ENCODE results near the gene NHLH1. TPM values are rescaled to one million over a fixed set of nuclear protein-coding genes. Genes with fewer than 3 reads are reported as not detected.

The NHLH1 gene
- total and polyA plus RNA-seq, 10 of the 15 experiments (the other 5 are each of a cell fraction or from before 2014, with no cell fraction given) = 0.22 to 0.98 (median 0.43) TPM; not detected in 1

DNA sequence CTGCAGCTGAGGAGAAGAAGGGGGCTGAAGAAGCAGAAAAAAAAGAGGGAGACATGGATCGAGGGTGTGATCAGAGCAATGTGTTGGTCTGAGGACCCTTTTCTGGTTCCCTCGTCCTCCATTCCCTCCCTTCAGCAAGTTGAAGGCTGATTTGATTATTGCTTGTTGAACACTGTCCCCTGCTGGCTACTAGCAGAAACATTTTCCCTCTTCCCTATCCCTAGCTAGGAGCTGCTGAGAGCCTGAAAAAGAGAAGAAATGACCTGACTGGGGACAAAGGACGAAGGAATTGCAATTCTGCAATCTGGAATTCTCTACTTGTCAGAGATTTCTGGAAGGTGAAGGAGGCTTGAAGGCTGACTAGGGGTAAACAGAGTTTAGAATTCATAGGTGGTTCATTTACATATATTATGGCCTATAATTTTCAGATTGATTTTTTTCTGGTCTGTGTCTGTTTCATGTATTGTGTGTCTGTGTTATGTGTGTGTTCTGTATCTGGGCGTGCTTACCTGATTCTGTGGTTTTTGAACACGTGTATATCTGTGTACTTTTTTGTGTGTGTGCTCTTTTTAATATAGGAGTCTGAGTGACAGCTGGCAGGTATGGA, 9.8 kb downstream of the NHLH1 start (continued):
- TF ChIP-seq, protein P1, sequence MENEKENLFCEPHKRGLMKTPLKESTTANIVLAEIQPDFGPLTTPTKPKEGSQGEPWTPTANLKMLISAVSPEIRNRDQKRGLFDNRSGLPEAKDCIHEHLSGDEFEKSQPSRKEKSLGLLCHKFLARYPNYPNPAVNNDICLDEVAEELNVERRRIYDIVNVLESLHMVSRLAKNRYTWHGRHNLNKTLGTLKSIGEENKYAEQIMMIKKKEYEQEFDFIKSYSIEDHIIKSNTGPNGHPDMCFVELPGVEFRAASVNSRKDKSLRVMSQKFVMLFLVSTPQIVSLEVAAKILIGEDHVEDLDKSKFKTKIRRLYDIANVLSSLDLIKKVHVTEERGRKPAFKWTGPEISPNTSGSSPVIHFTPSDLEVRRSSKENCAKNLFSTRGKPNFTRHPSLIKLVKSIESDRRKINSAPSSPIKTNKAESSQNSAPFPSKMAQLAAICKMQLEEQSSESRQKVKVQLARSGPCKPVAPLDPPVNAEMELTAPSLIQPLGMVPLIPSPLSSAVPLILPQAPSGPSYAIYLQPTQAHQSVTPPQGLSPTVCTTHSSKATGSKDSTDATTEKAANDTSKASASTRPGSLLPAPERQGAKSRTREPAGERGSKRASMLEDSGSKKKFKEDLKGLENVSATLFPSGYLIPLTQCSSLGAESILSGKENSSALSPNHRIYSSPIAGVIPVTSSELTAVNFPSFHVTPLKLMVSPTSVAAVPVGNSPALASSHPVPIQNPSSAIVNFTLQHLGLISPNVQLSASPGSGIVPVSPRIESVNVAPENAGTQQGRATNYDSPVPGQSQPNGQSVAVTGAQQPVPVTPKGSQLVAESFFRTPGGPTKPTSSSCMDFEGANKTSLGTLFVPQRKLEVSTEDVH (IDR thresholded peaks at IDR 0.05; ENCODE audit: low read depth, partially characterized antibody) = no peak
- TF ChIP-seq CHD4 (IDR thresholded peaks at IDR 0.05) = no peak
- TF ChIP-seq ZNF24 (IDR thresholded peaks at IDR 0.05) = no peak
- peak; percentile 59 for TF ChIP-seq SMARCA5 (IDR thresholded peaks at IDR 0.05)
- no peak for TF ChIP-seq EGR1 (IDR thresholded peaks at IDR 0.05; ENCODE audit: borderline replicate concordance in 1 of 2, low read depth in 2 of 2, low read length in 2 of 2)
- TF ChIP-seq, protein P2, sequence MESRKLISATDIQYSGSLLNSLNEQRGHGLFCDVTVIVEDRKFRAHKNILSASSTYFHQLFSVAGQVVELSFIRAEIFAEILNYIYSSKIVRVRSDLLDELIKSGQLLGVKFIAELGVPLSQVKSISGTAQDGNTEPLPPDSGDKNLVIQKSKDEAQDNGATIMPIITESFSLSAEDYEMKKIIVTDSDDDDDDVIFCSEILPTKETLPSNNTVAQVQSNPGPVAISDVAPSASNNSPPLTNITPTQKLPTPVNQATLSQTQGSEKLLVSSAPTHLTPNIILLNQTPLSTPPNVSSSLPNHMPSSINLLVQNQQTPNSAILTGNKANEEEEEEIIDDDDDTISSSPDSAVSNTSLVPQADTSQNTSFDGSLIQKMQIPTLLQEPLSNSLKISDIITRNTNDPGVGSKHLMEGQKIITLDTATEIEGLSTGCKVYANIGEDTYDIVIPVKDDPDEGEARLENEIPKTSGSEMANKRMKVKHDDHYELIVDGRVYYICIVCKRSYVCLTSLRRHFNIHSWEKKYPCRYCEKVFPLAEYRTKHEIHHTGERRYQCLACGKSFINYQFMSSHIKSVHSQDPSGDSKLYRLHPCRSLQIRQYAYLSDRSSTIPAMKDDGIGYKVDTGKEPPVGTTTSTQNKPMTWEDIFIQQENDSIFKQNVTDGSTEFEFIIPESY (IDR thresholded peaks at IDR 0.05) = no peak
- TF ChIP-seq SRF (IDR thresholded peaks at IDR 0.05; ENCODE audit: low read depth in 2 of 2, low read length in 2 of 2) = no peak
- no peak for TF ChIP-seq RELA (IDR thresholded peaks at IDR 0.05; ENCODE audit: borderline replicate concordance, partially characterized antibody)
- TF ChIP-seq, protein P3, sequence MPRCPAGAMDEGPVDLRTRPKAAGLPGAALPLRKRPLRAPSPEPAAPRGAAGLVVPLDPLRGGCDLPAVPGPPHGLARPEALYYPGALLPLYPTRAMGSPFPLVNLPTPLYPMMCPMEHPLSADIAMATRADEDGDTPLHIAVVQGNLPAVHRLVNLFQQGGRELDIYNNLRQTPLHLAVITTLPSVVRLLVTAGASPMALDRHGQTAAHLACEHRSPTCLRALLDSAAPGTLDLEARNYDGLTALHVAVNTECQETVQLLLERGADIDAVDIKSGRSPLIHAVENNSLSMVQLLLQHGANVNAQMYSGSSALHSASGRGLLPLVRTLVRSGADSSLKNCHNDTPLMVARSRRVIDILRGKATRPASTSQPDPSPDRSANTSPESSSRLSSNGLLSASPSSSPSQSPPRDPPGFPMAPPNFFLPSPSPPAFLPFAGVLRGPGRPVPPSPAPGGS (IDR thresholded peaks at IDR 0.05; ENCODE audit: borderline replicate concordance, insufficient read depth, low read depth, low read length, poor library complexity, severe bottlenecking) = no peak
- no peak for TF ChIP-seq SMAD1 (IDR thresholded peaks at IDR 0.05; ENCODE audit: low read depth, partially characterized antibody)
- no peak for TF ChIP-seq ZZZ3 (IDR thresholded peaks at IDR 0.05; ENCODE audit: control insufficient read depth, insufficient read length, low read depth)
- TF ChIP-seq RFX5 (IDR thresholded peaks at IDR 0.05; ENCODE audit: low read depth, low read length) = no peak
- TF ChIP-seq, protein P4, sequence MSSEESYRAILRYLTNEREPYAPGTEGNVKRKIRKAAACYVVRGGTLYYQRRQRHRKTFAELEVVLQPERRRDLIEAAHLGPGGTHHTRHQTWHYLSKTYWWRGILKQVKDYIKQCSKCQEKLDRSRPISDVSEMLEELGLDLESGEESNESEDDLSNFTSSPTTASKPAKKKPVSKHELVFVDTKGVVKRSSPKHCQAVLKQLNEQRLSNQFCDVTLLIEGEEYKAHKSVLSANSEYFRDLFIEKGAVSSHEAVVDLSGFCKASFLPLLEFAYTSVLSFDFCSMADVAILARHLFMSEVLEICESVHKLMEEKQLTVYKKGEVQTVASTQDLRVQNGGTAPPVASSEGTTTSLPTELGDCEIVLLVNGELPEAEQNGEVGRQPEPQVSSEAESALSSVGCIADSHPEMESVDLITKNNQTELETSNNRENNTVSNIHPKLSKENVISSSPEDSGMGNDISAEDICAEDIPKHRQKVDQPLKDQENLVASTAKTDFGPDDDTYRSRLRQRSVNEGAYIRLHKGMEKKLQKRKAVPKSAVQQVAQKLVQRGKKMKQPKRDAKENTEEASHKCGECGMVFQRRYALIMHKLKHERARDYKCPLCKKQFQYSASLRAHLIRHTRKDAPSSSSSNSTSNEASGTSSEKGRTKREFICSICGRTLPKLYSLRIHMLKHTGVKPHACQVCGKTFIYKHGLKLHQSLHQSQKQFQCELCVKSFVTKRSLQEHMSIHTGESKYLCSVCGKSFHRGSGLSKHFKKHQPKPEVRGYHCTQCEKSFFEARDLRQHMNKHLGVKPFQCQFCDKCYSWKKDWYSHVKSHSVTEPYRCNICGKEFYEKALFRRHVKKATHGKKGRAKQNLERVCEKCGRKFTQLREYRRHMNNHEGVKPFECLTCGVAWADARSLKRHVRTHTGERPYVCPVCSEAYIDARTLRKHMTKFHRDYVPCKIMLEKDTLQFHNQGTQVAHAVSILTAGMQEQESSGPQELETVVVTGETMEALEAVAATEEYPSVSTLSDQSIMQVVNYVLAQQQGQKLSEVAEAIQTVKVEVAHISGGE (CRISPR knock-in tag; IDR thresholded peaks at IDR 0.05) = no peak
- TF ChIP-seq, protein P5, sequence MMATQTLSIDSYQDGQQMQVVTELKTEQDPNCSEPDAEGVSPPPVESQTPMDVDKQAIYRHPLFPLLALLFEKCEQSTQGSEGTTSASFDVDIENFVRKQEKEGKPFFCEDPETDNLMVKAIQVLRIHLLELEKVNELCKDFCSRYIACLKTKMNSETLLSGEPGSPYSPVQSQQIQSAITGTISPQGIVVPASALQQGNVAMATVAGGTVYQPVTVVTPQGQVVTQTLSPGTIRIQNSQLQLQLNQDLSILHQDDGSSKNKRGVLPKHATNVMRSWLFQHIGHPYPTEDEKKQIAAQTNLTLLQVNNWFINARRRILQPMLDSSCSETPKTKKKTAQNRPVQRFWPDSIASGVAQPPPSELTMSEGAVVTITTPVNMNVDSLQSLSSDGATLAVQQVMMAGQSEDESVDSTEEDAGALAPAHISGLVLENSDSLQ (IDR thresholded peaks at IDR 0.05) = peak; percentile 39; the same call in 1 of the 2 replicates
- no peak for TF ChIP-seq TBL1XR1 (IDR thresholded peaks at IDR 0.05; ENCODE audit: low read depth, low read length)
- no peak for TF ChIP-seq RUNX3 (IDR thresholded peaks at IDR 0.05; ENCODE audit: low read length)
- TF ChIP-seq CHD1 (IDR thresholded peaks at IDR 0.05; ENCODE audit: low read depth, low read length) = no peak
- TF ChIP-seq PAX5 (IDR thresholded peaks at IDR 0.05; ENCODE audit: borderline replicate concordance, low read depth, low read length) = no peak
- no peak for TF ChIP-seq HDGF (IDR thresholded peaks at IDR 0.05)
- no peak for TF ChIP-seq FOXM1 (IDR thresholded peaks at IDR 0.05; ENCODE audit: low read depth, low read length)
- TF ChIP-seq IRF4 (IDR thresholded peaks at IDR 0.05; ENCODE audit: low read depth, low read length) = peak; percentile 40; the same call in 1 of the 2 replicates
